GM18909 (cell line): ENCODE data around the gene NCK2.

Experiments
- ATAC-seq: cut with Tn5 transposase; IDR thresholded peaks from one replicate; pipeline ENCODE4 v1.9.1; 2021; ENCODE audit warnings: mild to moderate bottlenecking; ENCODE audit not compliant: unreplicated experiment, poor library complexity

Gene NCK2

DNA sequence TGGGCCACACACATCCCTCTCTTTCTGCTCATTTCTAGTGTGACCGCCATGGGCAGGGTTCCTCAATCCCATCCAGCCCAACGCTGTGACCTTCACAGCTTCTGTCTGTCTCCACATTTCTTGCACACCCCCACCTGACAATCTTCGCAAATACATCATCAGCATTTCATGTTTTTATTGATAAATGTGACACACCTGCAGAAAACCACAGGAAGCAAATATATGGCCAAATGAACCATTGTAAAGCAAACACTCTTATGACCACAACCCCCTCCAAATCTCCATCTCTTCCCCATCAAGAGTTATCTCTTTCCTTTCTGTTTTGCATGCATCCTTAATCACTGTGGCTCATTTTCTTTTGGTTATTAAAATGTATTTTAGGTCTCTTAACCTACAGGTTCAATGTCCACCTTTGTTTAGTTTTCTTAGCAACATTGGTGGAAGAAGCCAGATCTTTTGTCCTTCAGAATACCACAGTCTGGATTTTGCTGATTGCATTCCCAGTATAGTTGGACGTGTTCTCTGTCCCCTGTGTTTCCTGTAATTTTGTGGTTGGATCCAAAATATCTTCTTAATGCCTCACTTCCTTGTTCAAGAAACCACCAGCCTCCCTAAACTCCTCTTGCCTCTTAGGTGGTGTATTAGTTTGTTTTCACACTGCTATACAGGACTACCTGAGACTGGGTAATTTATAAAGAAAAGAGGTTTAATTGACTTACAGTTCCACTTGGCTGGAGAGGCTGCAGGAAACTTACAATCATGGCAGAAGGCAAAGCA lies 9.8 kb upstream of the NCK2 start:
- ATAC-seq: no peak

DNA sequence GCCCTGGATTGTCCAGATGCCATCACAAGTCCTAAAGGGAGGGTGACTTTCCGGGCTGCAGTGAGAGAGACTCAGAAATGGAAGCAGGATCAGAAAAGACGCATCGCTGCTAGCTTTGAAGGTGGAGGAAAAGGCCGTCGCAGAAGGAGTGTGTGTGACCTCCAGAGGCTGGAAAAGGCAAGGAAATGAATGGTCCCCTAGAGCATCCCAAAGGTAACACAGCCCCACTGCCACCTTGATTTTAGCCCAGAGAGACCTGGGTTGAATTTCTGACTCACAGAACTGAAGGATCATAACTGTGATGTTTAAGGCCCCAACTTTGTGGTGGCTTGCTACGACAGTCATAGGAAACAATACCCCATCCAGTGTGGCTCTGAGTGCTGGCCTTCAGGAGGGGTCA lies 8.6 kb upstream of the NCK2 start:
- ATAC-seq: no peak

GRCh38 chr2:105737980-105738657 lies 6.6 kb upstream of the NCK2 start:
- no peak for ATAC-seq

DNA sequence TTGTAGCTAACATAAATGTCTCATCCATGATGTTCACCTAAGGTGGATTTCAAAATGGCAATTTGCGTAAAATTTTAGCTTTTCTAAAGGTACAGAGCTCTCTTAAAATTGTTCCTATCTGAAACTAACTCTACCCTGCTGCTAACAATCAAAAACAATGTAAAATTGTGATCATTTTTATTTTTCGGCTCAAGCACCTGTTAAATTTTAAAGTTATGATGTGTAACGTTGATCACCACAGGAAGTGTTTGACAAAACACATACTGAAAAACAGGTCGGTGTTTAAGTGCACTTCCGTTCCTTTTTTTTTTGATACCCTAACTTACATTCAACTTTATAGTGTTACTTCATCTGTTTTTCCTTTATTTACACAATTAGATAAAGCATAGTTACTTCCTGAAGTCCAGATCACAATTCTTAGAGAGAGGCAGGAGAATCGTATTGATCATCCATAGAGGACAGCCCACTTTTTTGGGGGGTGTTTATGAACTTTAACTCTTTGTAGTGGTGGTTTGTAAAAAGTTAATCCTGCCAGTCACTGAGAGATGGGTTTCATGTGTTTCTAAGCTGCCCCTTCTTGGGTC lies 6.0 kb upstream of the NCK2 start:
- ATAC-seq: peak; percentile 60

DNA sequence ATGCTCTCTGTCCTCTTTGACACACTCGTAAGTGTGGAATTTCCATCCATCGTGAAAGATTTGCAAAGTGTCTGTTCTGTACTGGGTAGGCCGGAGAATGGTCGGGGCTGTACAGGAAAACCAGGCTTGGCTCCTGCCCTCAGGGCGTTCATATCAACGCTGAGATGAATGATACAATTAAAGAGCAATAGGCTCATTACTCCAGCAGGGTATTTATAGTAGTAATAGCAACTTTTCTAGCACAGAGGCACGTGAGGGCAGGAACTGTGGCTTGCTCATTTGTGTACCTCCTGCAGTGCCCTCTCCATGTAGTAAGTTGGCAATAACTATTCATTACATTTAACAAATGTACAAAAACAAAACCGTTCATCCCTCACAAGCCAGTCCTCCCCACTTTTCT lies 5.3 kb upstream of the NCK2 start:
- ATAC-seq: no peak

DNA sequence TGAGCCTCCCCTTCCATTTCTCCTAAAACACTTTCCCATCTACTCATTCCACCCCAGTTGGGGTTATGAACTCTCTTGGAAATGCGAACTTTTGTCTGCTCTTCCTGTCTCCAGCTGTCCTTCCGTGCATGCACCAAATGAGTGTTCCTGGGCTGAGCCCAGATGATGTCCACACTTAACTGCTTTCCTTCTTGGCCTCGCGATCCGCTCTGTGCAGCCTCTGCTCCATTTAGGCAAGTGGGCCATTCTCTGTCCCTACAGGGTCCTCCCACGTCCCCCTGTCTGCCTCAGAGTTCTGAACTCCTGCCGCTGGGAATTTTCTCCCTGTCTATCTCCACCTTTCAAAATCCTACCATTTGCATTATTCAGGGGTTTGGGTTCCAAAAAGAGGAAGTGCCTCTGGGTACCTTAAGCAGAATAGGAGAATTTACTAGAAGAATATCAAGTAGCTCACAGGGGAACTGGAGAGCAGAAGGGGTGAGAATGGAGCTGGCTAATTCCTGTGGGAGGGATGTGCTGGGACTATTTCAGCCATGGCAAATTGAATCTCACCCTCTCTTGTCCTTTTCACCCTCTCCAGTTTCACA lies 4.7 kb upstream of the NCK2 start:
- no peak for ATAC-seq

DNA sequence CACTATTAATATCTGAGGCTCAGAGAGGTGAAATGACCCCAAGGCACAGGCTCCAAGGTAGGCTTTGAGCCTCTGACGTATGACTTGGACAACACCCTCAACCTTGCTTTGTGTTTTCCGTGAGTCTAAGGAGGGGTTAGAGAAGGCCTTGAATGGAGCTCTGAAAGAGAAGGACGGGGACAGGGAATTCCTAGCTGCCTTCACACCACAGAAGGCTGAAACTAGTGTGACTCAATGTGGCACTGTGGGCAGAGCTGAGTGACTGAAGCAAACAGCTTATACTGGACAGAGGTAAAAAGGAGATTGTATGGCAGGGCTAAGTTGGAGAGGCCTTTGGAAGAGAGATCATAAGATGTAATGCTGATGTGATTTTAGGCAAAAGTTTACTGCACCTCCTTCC lies 3.5 kb upstream of the NCK2 start:
- no peak for ATAC-seq

DNA sequence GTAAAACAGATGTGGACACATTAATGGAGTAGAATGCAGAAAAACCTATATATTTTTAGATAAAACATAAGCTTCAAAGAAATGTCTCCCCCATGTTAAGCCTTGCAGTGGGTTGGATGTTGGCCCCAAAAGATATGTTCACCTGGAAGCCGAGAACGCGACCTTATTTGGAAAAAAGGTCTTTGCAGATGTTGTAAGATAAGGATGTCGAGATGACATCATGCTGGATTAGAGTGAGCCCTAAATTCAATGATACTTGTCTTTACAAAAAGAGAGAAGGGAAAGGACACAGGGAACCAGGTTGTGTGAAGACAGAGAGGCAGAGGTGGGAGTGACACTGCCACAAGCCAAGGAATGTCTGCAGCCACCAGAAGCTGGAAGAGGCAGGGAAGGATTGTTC lies 3.1 kb upstream of the NCK2 start:
- ATAC-seq: no peak

DNA sequence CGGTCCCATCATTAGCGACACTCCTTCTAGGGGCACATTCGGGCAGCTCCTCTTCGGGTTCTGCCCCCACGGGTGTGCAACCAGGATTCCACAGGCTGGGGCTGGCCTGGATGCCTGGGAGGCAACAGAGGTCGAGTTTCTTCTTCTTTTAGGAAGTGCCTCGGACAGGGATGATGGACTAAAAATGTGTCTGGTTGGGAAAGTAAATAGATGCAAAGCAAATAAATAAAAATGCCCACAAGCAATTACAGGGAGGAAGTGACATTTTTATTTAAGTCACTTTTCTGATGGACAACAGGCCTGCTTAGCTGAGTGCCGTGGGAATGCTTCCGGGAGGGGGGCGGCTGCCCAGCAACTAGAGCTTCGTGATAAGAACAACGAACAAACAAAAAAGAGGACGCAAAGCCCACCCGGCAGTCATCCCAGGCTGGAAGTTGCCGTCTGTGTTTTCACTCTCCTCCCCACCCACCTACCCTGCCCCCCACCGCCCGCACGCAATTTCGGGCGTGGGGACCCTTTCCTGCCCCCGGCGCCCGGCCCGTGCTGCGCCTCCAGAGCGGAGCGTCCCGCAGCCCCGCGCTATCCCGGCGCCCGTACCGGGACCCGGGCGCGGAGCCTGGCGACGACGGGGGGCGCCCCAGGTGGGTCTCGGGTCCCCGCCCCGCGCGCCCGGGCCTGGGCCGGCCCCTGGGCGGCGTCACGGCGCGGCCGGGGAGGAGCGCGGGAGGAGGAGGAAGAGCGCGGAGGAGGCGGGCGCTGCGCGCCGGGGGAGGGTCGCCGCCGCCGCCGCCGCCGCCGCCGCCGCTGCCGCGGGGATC lies 412 bp upstream of the NCK2 start:
- ATAC-seq: peak; percentile 71

GRCh38 chr2:105746177-105747080 lies 1.7 kb downstream of the NCK2 start:
- ATAC-seq: peak; percentile 51

DNA sequence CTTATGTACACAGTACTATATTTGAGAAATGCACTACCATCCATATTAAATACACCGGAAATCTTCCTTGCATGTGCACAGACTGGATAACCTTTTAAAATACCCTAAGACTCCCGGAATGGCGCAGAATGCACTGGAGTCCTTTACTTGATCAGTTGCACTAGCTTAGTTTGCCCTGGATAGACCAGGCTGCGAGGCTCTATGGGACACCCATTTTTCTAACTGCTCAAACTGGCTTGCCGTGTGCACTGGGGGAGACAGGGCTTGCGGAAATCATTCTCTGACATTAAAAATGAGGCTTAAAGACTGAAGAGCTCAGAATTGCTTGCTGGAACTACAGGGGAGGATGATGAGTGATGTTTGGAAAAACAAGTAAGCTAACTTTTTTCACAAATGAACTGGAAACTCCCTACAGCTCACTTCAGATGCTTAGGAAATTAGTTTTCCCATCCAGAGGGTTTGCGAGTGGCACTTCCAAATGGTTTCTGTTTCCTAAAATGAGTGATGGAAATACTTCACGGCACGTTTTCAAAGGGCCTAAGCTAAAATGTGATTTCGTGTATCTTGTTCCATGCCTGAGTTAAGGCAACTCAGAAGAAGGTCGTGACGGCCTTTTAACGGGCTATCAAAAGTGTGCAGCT lies 2.7 kb downstream of the NCK2 start:
- ATAC-seq: no peak

DNA sequence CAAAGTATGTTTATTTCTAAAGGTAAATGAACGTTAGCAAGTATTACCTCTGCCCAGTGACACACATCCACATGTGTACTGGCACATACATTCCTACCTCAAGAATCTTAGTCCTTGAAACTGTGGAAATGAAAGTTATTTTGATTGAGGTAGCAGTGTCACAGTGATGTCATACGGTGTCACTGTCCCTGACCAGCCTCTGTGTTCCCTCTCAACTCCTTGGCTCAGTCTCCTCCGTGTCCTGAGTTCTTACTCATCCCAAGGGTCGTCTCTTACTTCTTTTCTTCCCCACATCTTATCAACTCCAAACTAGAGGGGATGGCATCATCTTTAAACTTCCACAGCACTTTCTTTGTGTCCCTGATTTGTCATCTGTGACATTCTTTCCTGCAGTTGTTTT lies 3.3 kb downstream of the NCK2 start:
- no peak for ATAC-seq

DNA sequence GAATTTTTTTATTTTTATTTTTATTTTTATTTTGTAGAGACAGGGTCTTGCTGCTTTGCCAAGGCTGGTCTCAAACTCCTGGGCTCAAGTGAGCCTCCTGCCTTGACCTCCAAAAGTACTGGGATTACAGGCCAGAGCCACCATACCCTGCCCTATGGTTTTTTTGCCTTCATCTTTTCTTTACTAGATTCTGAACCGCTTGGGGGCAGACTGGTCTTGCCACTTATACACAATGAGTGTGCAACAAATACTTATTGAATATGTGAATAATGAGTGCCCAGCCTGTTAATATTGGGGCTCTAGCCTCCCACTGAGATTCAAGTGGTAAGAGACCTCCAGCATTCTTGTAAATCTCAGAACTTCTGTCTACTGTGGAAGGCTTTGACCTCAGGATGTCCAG lies 3.9 kb downstream of the NCK2 start:
- no peak for ATAC-seq

DNA sequence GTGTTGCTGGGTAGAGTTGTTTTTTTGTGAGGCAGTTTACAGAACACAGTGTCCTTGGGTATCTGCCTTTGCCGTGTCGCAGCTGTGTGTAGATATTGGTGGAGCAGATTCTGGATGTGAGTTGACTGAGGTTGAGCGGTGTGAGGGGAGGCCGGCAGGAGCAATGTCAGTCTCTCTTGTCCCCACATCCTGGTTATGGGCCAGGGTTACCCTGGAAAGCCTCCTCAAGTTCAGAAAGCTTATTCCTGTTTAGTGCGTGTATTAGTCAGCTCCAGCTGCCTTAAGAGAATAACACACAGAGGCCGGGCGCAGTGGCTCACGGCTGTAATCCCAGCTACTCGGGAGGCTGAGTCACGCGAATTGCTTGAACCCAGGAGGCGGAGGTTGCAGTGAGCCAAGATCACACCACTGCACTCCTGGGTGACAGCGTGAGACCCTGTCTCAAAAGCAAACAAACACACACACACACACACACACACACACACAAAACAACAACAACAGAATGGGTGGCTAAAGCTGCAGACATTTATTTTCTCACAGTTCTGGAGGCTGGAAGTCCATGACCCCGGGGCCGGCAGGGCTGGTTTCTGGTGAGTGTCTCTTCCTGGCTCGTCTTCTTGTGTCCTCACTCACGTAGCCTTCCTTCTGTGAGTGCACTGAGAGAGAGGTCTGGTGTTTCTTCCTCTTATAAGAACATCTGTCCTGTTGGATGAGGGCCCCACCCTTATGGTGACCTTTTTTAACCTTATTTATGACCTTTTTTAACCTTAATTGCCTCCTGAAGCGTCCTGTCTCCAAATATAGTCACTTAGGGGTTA lies 5.1 kb downstream of the NCK2 start:
- ATAC-seq: no peak

- no peak for ATAC-seq
Observed at GRCh38 chr2:105750735-105751134, 6.0 kb downstream of the NCK2 start.

DNA sequence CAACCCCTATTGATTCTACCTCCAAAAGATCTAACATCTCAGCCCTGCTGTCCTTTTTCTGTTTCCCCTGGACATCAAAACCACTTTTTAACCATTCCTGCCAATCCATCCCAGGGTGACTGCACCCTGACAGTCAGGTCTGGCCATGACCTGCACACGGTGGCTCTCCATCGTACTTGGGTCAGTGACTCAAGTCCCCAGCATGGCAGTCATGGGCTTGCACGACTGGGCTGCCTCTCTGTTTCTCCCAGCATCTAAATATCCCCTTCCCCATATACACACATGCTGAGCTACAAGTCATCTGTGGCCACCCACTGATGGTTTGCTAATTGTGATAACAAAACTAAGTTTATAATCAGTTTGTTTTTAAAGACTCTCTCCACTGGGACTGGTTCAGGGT lies 6.6 kb downstream of the NCK2 start:
- ATAC-seq: no peak

DNA sequence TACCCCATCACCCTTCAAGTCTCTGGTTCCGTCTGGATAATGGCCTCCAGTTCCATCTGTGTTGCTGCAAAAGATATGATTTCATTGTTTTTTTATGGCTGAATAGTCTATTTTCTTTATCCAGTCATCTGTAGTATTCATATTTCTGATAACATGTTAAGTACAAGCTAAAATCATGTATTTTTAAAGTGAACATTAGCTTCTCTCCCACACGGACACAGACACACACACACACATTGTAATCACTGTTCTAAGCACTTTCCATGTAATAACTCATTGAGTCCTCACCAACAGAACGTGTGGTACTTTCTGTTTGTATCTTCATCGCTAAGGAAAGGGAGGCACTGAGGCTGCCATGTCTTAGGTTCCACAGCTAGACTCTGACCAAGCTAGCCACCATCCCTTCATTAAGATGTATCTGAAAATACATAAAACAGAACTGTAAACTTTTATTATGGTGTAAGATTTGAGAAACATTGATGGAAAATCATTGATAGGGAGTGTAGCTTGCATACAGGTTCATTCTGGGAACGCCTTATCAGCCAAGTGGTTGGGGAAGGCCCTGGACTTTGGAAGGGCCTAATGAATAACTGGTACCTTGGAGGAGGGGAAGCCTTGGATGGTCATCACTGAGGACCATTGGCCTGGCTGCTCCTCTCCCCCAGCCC lies 8.1 kb downstream of the NCK2 start:
- no peak for ATAC-seq

- ATAC-seq: no peak
Observed at GRCh38 chr2:105753380-105753779, 8.7 kb downstream of the NCK2 start.
